ENCODE data around the gene HOXC9. TPM values are rescaled to one million over a fixed set of nuclear protein-coding genes. Genes with fewer than 3 reads are reported as not detected.

Gene HOXC9
- total and polyA plus RNA-seq, 2 of the 4 experiments (the other 2 are of a cell fraction) = 0.26 TPM; not detected in 1

Small RNA genes lying within 50 kb of the gene (microRNA-seq; reads per million reads assigned to microRNA genes)
- not detected for gene AC012531.3 (ENCODE audit: insufficient read depth, insufficient read length)
- gene AC012531.4 (ENCODE audit: insufficient read depth, insufficient read length) = not detected
- gene HOXC5 (ENCODE audit: insufficient read depth, insufficient read length) = not detected
- gene MIR196A2 (ENCODE audit: insufficient read depth in 1 of 2, insufficient read length in 1 of 2, unreplicated experiment in 1 of 2) = 2.1 to 93.5 reads per million in 2 experiments
- gene MIR615 (ENCODE audit: insufficient read depth in 1 of 2, insufficient read length in 1 of 2, unreplicated experiment in 1 of 2) = 2.1 to 117 reads per million in 2 experiments
- not detected for gene RF01905 (ENCODE audit: insufficient read depth, insufficient read length)
- not detected for gene RF01906 (ENCODE audit: insufficient read depth, insufficient read length)

Small RNA genes lying within 50 kb of the gene (small RNA-seq; reads per million reads assigned to genes)
- 0 reads per million in 5 experiments for gene AC012531.3
- gene AC012531.4 = 0 reads per million in 5 experiments
- 0 reads per million in 5 experiments for gene HOXC5
- 0 reads per million in 5 experiments for gene MIR196A2
- 0.04 to 36.3 (median 2.6) reads per million in 5 experiments for gene MIR615
- 0 reads per million in 5 experiments for gene RF01905
- 0 reads per million in 5 experiments for gene RF01906

Other genes with a start within 250 kb of the HOXC9 start
- not detected in 2 replicates for gene CISTR, start 248.2 kb upstream of the HOXC9 start, total RNA-seq (2012; rRNA removed)
- not detected in 2 replicates for gene CISTR, start 248.2 kb upstream of the HOXC9 start, polyA plus RNA-seq (2012; rRNA removed)
- gene HOXC13, start 61.3 kb upstream of the HOXC9 start, total RNA-seq (2012; rRNA removed) = not detected in 2 replicates
- not detected in 2 replicates for gene HOXC13, start 61.3 kb upstream of the HOXC9 start, polyA plus RNA-seq (2012; rRNA removed)
- gene HOXC12, start 45.3 kb upstream of the HOXC9 start, total RNA-seq (2012; rRNA removed) = not detected in 2 replicates
- gene HOXC12, start 45.3 kb upstream of the HOXC9 start, polyA plus RNA-seq (2012; rRNA removed) = not detected in 2 replicates
- gene HOXC11, start 27.0 kb upstream of the HOXC9 start, total RNA-seq (2012; rRNA removed) = not detected in 2 replicates
- gene HOXC11, start 27.0 kb upstream of the HOXC9 start, polyA plus RNA-seq (2012; rRNA removed) = not detected in 2 replicates
- not detected in 2 replicates for gene HOTAIR, start 25.2 kb upstream of the HOXC9 start, total RNA-seq (2012; rRNA removed)
- not detected in 2 replicates for gene HOTAIR, start 25.2 kb upstream of the HOXC9 start, polyA plus RNA-seq (2012; rRNA removed)
- gene HOXC10, start 15.0 kb upstream of the HOXC9 start, total RNA-seq (2012; rRNA removed) = not detected in 2 replicates
- 0.15 TPM in 1 of 2 replicates, not detected in the other for gene HOXC10, start 15.0 kb upstream of the HOXC9 start, polyA plus RNA-seq (2012; rRNA removed)
- 0.18 and 0.28 TPM in 2 replicates for gene HOXC8, start 8.8 kb downstream of the HOXC9 start, total RNA-seq (2012; rRNA removed)
- gene HOXC8, start 8.8 kb downstream of the HOXC9 start, polyA plus RNA-seq (2012; rRNA removed) = 1.3 and 1.4 TPM in 2 replicates
- not detected in 2 replicates for gene HOXC6, start 28.3 kb downstream of the HOXC9 start, total RNA-seq (2012; rRNA removed)
- 1.1 TPM in 2 replicates for gene HOXC6, start 28.3 kb downstream of the HOXC9 start, polyA plus RNA-seq (2012; rRNA removed)
- gene HOXC5, start 32.9 kb downstream of the HOXC9 start, total RNA-seq (2012; rRNA removed) = not detected in 2 replicates
- not detected in 2 replicates for gene HOXC5, start 32.9 kb downstream of the HOXC9 start, polyA plus RNA-seq (2012; rRNA removed)
- under 0.01 TPM in 1 of 2 replicates, not detected in the other for gene HOXC4, start 53.7 kb downstream of the HOXC9 start, total RNA-seq (2012; rRNA removed)
- 0.23 and 0.26 TPM in 2 replicates for gene HOXC4, start 53.7 kb downstream of the HOXC9 start, polyA plus RNA-seq (2012; rRNA removed)
- gene SMUG1, start 188.8 kb downstream of the HOXC9 start, total RNA-seq (2012; rRNA removed) = 25.8 and 45.2 TPM in 2 replicates
- gene SMUG1, start 188.8 kb downstream of the HOXC9 start, polyA plus RNA-seq (2012; rRNA removed) = 36.3 and 37.3 TPM in 2 replicates